ENCODE data around the gene BYSL.
A peak's percentile ranks its signal among the peaks of the same experiment; 100 is the strongest.

Gene BYSL

DNA sequence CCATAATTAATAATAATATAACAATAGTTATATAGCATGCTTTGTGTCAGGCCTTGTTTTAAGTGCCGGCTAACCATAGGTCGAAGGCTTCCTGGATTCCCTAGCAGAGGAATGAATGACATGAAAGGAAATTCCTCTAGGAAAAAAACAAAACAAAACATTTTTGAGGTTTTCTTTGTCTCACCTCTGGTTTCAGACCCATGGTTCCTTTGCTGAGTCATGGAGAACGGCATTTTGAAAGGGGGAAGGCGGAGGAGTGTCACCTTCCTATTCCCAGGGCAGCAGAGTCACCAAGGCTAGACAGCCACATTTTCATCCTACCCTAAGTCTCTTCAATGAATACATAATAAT is 45.6 kb downstream of the BYSL start:
- Histone ChIP-seq H3K36me3 (ENCODE audit: insufficient read depth, low read length) (no peaks in the 10 kb centered on the region), H3K4me1 (ENCODE audit: insufficient read depth, low read length) (peaks cover 40% of the 10 kb centered on the region), H3K9ac (ENCODE audit: low read depth, low read length) (peak overlapping the region; percentile 28; the same call in 1 of the 2 replicates), H3K9me3 (ENCODE audit: control insufficient read depth, insufficient read depth, low read length) (no peaks in the 10 kb centered on the region)

DNA sequence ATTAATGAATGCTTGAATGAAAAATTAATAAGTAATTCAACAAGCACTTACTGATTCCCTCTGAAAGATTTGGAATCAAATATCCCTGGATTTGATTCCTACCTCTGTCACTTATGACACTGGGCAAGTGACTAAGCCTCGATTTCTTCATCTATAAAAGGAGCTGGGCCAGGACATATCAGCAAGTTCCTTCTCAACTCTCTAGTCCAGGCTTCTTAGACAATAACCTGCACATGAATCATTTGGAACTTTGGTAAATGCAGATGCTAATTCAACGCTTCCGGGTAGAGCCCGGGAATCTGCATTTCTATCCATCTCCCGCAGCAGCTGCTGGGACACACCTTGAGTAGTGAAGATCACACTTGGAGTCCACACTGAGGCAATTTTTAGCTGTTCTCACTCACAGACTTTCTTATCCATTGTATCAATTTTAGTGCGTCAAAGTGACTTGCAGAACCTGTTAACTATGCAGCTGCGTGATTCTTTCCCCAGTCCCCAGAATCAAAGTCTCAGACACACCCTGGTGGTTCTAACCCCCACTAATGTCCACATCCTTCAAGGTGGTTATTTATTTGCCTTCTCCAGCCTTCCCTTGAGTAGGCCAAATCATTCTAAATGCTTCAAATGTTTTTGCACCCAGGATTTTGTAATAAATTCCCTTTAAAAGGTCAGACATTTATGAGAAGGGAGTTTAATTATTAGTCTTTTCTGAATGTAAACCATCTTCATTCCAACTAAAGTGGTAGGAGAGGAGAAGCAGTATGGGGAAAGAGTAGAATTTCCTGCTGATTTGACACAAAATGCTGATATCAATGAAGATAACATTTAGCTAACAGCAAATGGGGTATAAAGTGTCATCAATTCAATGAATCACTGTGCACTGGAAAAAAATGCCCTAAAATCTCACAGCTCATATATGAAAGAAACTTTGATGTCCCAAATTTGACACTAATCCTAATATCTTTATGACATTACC is 46.3 kb downstream of the BYSL start:
- H3K9me3 ChIP-seq (ENCODE audit: control insufficient read depth, insufficient read depth, low read length) = no peaks in the 10 kb centered on the region
- peaks cover 40% of the 10 kb centered on the region for H3K4me1 ChIP-seq (ENCODE audit: insufficient read depth, low read length)
- peak overlapping the region; percentile 28 for H3K9ac ChIP-seq (ENCODE audit: low read depth, low read length)
- no peaks in the 10 kb centered on the region for H3K36me3 ChIP-seq (ENCODE audit: insufficient read depth, low read length)

- Histone ChIP-seq H3K9me3 (ENCODE audit: control insufficient read depth, insufficient read depth, low read length) (no peaks in the 10 kb centered on the region), H3K4me1 (ENCODE audit: insufficient read depth, low read length) (peaks cover 25% of the 10 kb centered on the region), H3K9ac (ENCODE audit: low read depth, low read length) (no peak overlapping the region), H3K36me3 (ENCODE audit: insufficient read depth, low read length) (no peaks in the 10 kb centered on the region)
Observed at GRCh38 chr6:41970436-41970846, 49.1 kb downstream of the BYSL start.

GRCh38 chr6:41972826-41973225 is 51.5 kb downstream of the BYSL start:
- Histone ChIP-seq H3K4me1 (ENCODE audit: insufficient read depth, low read length) (peaks cover 8% of the 10 kb centered on the region), H3K9me3 (ENCODE audit: control insufficient read depth, insufficient read depth, low read length) (no peaks in the 10 kb centered on the region), H3K36me3 (ENCODE audit: insufficient read depth, low read length) (no peaks in the 10 kb centered on the region), H3K9ac (ENCODE audit: low read depth, low read length) (no peak overlapping the region)

- Histone ChIP-seq H3K9ac (ENCODE audit: low read depth, low read length) (no peak overlapping the region), H3K9me3 (ENCODE audit: control insufficient read depth, insufficient read depth, low read length) (no peaks in the 10 kb centered on the region), H3K36me3 (ENCODE audit: insufficient read depth, low read length) (no peaks in the 10 kb centered on the region), H3K4me1 (ENCODE audit: insufficient read depth, low read length) (peaks cover 5% of the 10 kb centered on the region; the same call in 1 of the 2 replicates)
Observed at GRCh38 chr6:41974281-41974825, 53.1 kb downstream of the BYSL start.

DNA sequence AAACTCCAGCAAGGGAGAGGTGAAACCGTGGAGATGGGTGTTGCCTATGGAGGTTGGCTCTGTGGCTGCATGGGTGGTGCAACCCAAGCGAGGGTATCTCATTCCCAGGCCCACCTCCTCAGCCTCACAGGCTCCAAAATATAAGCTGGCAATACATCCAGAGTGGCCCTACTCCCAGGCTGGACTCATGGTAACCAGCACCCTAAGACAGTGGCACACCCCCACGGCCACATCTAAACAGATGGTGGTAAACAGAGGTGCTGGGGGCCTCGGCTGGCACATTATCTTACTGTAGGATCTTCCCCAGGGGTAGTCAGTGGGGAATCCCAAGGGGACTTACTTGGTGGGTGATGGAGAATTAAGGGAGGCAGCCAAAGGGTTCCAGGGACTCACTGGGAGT is 54.0 kb downstream of the BYSL start:
- Histone ChIP-seq H3K9ac (ENCODE audit: low read depth, low read length) (no peak overlapping the region), H3K9me3 (ENCODE audit: control insufficient read depth, insufficient read depth, low read length) (no peaks in the 10 kb centered on the region), H3K36me3 (ENCODE audit: insufficient read depth, low read length) (no peaks in the 10 kb centered on the region), H3K4me1 (ENCODE audit: insufficient read depth, low read length) (peaks cover 4% of the 10 kb centered on the region; the same call in 1 of the 2 replicates)

DNA sequence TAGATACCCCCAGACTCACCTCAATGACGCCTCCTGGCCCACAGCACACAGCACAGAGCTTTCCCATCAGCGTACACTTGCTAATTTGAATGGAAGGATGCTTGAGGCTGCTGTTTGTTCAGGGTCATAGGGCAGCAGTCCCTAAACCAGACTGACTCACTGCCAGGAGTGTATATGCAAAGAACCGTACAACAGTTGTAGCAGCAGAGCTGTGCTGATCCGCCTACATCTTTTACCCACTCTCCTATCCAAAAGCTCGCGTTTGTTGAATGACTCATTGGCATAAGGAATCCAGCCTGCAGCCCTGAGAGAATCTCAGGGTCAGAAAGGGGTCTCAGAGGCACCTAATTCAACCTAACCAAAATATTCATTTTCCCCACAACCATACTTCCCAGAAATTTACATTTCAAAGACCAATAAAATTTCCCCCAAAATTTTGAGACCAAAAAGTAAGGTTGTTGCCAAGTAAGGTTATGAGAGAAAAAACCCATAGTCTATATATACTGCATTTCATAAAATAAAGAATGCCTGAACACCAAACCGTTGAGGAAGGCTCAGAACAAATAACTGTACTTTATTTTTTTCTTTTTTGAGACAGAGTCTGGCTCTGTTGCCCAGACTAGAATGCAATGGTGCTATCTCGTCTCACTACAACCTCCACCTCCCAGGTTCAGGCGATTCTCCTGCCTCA is 55.6 kb downstream of the BYSL start:
- Histone ChIP-seq H3K36me3 (ENCODE audit: insufficient read depth, low read length) (no peaks in the 10 kb centered on the region), H3K9ac (ENCODE audit: low read depth, low read length) (no peak overlapping the region)

More for the DNA sequence above, 55.6 kb downstream of the BYSL start:
- Histone ChIP-seq H3K9me3 (ENCODE audit: control insufficient read depth, insufficient read depth, low read length) (no peaks in the 10 kb centered on the region), H3K4me1 (ENCODE audit: insufficient read depth, low read length) (no peaks in the 10 kb centered on the region)

Measured in ES-I3 (cell line).